ENCODE results near the gene PLLP.

GRCh38 chr16:57252148-57252721, 32.2 kb downstream of the PLLP start:
- TF ChIP-seq CTCF (conservative IDR thresholded peaks at IDR 0.05 in 1 of 2, IDR thresholded peaks at IDR 0.05 in 1 of 2; ENCODE audit: extremely low read depth in 1 of 2, insufficient read depth in 1 of 2, low read depth in 1 of 2, low read length in 2 of 2), result no peak
- TF ChIP-seq EZH2 (IDR thresholded peaks at IDR 0.05; ENCODE audit: borderline replicate concordance, low read length), result no peak
